Cardiac septum (tissue), 1 donor: ENCODE data around the gene SLC25A44. TPM values are rescaled to one million over a fixed set of nuclear protein-coding genes. Genes with fewer than 3 reads are reported as not detected.
"Not testable (repeated sequence)": the region's sequence is repeated elsewhere in the genome, so short reads cannot be mapped to it uniquely, and the experiment has no call there.

ENCODE experiments used
- DNase-seq: peaks from one replicate; pipeline ENCODE4 v3.0.0-alpha.2; 2020; ENCODE audit warnings: low spot score
- intact Hi-C: fragments of 100-400 bp; cut with DNase I; formaldehyde crosslinking; loops from one replicate; pipeline ENCODE4 v1.14.0; 2022
- total RNA-seq: library from RNA; stranded (reverse); fragmentation: NEBNext Ultra II Directional; extraction: Animal tissue kit (Norgen Biotek cat#: 25700); gene quantifications from one replicate; pipeline ENCODE4 v1.2.1, GENCODE V29; 2021
- donor health status: DM: no; HTN: no; CAD: no.

SLC25A44 gene
- total RNA-seq, 1 donor from 2014 or later = 15.4 TPM

GRCh38 chr1:156160000-156160742, 33.7 kb upstream of the SLC25A44 start:
- intact Hi-C loops = loop anchor here (2.0 to 5.0 kb wide), 2 partner anchors 35 to 122 kb away; partner anchors contain the start of genes SLC25A44, SMG5 and TMEM79
- no peak for DNase-seq

- peak; percentile 90 for DNase-seq
- intact Hi-C loops = loop anchor here (2.0 to 5.0 kb wide), 2 partner anchors 34 to 122 kb away; partner anchors contain the start of genes SLC25A44, SMG5 and TMEM79
Measured at GRCh38 chr1:156160743-156161171, 33.1 kb upstream of the SLC25A44 start.

GRCh38 chr1:156162430-156163037, 31.4 kb upstream of the SLC25A44 start:
- DNase-seq = no peak
- intact Hi-C loops = loop anchor here (5.0 kb wide), 1 partner anchor 120 kb away; the partner anchor contains the start of genes SMG5 and TMEM79

GRCh38 chr1:156163712-156164111, 30.2 kb upstream of the SLC25A44 start:
- intact Hi-C loops = loop anchor here (5.0 kb wide), 1 partner anchor 119 kb away; the partner anchor contains the start of genes SMG5 and TMEM79
- no peak for DNase-seq

- intact Hi-C loops = loop anchor here (5.0 kb wide), 1 partner anchor 118 kb away; the partner anchor contains the start of genes SMG5 and TMEM79
- no peak for DNase-seq
Measured at GRCh38 chr1:156164125-156164831, 29.6 kb upstream of the SLC25A44 start.

- no peak for DNase-seq
- intact Hi-C loops = no loop called here
Measured at GRCh38 chr1:156165083-156165482, 28.8 kb upstream of the SLC25A44 start.

GRCh38 chr1:156167536-156167935, 26.4 kb upstream of the SLC25A44 start:
- DNase-seq = no peak
- intact Hi-C loops = no loop called here

GRCh38 chr1:156172696-156173470, 21.0 kb upstream of the SLC25A44 start:
- no peak for DNase-seq
- intact Hi-C loops = no loop called here

- no peak for DNase-seq
- intact Hi-C loops = no loop called here
Measured at GRCh38 chr1:156176610-156177210, 17.2 kb upstream of the SLC25A44 start.

GRCh38 chr1:156177919-156178654, 15.8 kb upstream of the SLC25A44 start:
- DNase-seq = no peak
- intact Hi-C loops = no loop called here

GRCh38 chr1:156180471-156180870, 13.4 kb upstream of the SLC25A44 start:
- no peak for DNase-seq
- intact Hi-C loops = no loop called here

GRCh38 chr1:156181391-156181924, 12.4 kb upstream of the SLC25A44 start:
- intact Hi-C loops, DNase-seq: not testable (repeated sequence)

- intact Hi-C loops, DNase-seq: not testable (repeated sequence)
Measured at GRCh38 chr1:156182010-156182779, 11.7 kb upstream of the SLC25A44 start.

- not testable (repeated sequence) for DNase-seq
Measured at GRCh38 chr1:156186347-156187177, 7.3 kb upstream of the SLC25A44 start.

GRCh38 chr1:156190265-156190664, 3.6 kb upstream of the SLC25A44 start:
- intact Hi-C loops = not testable (repeated sequence)

More at GRCh38 chr1:156186347-156187177, 7.3 kb upstream of the SLC25A44 start:
- intact Hi-C loops = not testable (repeated sequence)

GRCh38 chr1:156191292-156191964, 2.5 kb upstream of the SLC25A44 start:
- DNase-seq = no peak
- intact Hi-C loops = no loop called here

More at GRCh38 chr1:156190265-156190664, 3.6 kb upstream of the SLC25A44 start:
- not testable (repeated sequence) for DNase-seq
